ENCODE measurements around the gene CC2D2A. TPM values are rescaled to one million over a fixed set of nuclear protein-coding genes. Genes with fewer than 3 reads are reported as not detected.

CC2D2A gene
- polyA plus RNA-seq, 1 donor from 2014 or later: 8.6 TPM

- Histone ChIP-seq H3K27ac (ENCODE audit: low read length) (no peak overlapping the region), H3K36me3 (ENCODE audit: insufficient read depth, low read length) (no peaks in the 10 kb centered on the region), H3K79me2 (replicated peaks; ENCODE audit: insufficient read depth, low read length) (no peaks in the 10 kb centered on the region), H3K4me3 (ENCODE audit: low read length) (no peak overlapping the region), H3K9ac (ENCODE audit: low read length) (no peak overlapping the region), H3F3A (ENCODE audit: insufficient read depth, low read length, poor library complexity, severe bottlenecking) (no peaks in the 10 kb centered on the region), H3K9me3 (ENCODE audit: low read length) (peaks cover 3% of the 10 kb centered on the region), H4K20me1 (ENCODE audit: insufficient read depth) (no peaks in the 10 kb centered on the region), H3K27me3 (ENCODE audit: insufficient read depth, low read depth, low read length) (no peaks in the 10 kb centered on the region), H3K4me2 (ENCODE audit: low read length) (no peak overlapping the region), H2AFZ (ENCODE audit: low read depth, low read length) (no peak overlapping the region), H3K9me2 (ENCODE audit: insufficient read depth, low read length) (no peaks in the 10 kb centered on the region)
- no peak for TF ChIP-seq EP300 (conservative IDR thresholded peaks at IDR 0.05; ENCODE audit: poor library complexity, severe bottlenecking)
- TF ChIP-seq MXI1 (conservative IDR thresholded peaks at IDR 0.05; ENCODE audit: poor library complexity, severe bottlenecking): no peak
- TF ChIP-seq EZH2 (IDR thresholded peaks at IDR 0.05; ENCODE audit: borderline replicate concordance, insufficient read depth, low read length, poor library complexity, severe bottlenecking): no peak
- TF ChIP-seq SMC3 (conservative IDR thresholded peaks at IDR 0.05; ENCODE audit: poor library complexity): no peak
- no peak for TF ChIP-seq RAD21 (conservative IDR thresholded peaks at IDR 0.05)
- no peak for TF ChIP-seq CTCF (IDR thresholded peaks at IDR 0.05; ENCODE audit: poor library complexity, severe bottlenecking)
- TF ChIP-seq TAF1 (IDR thresholded peaks at IDR 0.05; ENCODE audit: low read depth): no peak
- TF ChIP-seq, protein P1, sequence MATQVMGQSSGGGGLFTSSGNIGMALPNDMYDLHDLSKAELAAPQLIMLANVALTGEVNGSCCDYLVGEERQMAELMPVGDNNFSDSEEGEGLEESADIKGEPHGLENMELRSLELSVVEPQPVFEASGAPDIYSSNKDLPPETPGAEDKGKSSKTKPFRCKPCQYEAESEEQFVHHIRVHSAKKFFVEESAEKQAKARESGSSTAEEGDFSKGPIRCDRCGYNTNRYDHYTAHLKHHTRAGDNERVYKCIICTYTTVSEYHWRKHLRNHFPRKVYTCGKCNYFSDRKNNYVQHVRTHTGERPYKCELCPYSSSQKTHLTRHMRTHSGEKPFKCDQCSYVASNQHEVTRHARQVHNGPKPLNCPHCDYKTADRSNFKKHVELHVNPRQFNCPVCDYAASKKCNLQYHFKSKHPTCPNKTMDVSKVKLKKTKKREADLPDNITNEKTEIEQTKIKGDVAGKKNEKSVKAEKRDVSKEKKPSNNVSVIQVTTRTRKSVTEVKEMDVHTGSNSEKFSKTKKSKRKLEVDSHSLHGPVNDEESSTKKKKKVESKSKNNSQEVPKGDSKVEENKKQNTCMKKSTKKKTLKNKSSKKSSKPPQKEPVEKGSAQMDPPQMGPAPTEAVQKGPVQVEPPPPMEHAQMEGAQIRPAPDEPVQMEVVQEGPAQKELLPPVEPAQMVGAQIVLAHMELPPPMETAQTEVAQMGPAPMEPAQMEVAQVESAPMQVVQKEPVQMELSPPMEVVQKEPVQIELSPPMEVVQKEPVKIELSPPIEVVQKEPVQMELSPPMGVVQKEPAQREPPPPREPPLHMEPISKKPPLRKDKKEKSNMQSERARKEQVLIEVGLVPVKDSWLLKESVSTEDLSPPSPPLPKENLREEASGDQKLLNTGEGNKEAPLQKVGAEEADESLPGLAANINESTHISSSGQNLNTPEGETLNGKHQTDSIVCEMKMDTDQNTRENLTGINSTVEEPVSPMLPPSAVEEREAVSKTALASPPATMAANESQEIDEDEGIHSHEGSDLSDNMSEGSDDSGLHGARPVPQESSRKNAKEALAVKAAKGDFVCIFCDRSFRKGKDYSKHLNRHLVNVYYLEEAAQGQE (IDR thresholded peaks at IDR 0.05; ENCODE audit: borderline replicate concordance): no peak
- TF ChIP-seq POLR2AphosphoS5 (IDR thresholded peaks at IDR 0.05): no peak
Observed at GRCh38 chr4:15482842-15483241, 13.2 kb downstream of the CC2D2A start.

GRCh38 chr4:15488136-15488535 lies 18.5 kb downstream of the CC2D2A start:
- Histone ChIP-seq H3K79me2 (replicated peaks; ENCODE audit: insufficient read depth, low read length) (no peaks in the 10 kb centered on the region), H3F3A (ENCODE audit: insufficient read depth, low read length, poor library complexity, severe bottlenecking) (no peaks in the 10 kb centered on the region), H3K36me3 (ENCODE audit: insufficient read depth, low read length) (no peaks in the 10 kb centered on the region), H3K4me3 (ENCODE audit: low read length) (no peak overlapping the region), H4K20me1 (ENCODE audit: insufficient read depth) (no peaks in the 10 kb centered on the region), H3K4me2 (ENCODE audit: low read length) (no peak overlapping the region), H3K9me3 (ENCODE audit: low read length) (peaks cover 3% of the 10 kb centered on the region), H3K27ac (ENCODE audit: low read length) (no peak overlapping the region), H3K9me2 (ENCODE audit: insufficient read depth, low read length) (no peaks in the 10 kb centered on the region), H3K27me3 (ENCODE audit: insufficient read depth, low read depth, low read length) (no peaks in the 10 kb centered on the region), H3K9ac (ENCODE audit: low read length) (no peak overlapping the region), H2AFZ (ENCODE audit: low read depth, low read length) (no peak overlapping the region)
- TF ChIP-seq POLR2AphosphoS5 (IDR thresholded peaks at IDR 0.05): no peak
- TF ChIP-seq, protein P1 (IDR thresholded peaks at IDR 0.05; ENCODE audit: borderline replicate concordance): no peak
- no peak for TF ChIP-seq TAF1 (IDR thresholded peaks at IDR 0.05; ENCODE audit: low read depth)
- TF ChIP-seq MXI1 (conservative IDR thresholded peaks at IDR 0.05; ENCODE audit: poor library complexity, severe bottlenecking): no peak
- no peak for TF ChIP-seq EP300 (conservative IDR thresholded peaks at IDR 0.05; ENCODE audit: poor library complexity, severe bottlenecking)
- TF ChIP-seq CTCF (IDR thresholded peaks at IDR 0.05; ENCODE audit: poor library complexity, severe bottlenecking): no peak
- TF ChIP-seq EZH2 (IDR thresholded peaks at IDR 0.05; ENCODE audit: borderline replicate concordance, insufficient read depth, low read length, poor library complexity, severe bottlenecking): no peak
- no peak for TF ChIP-seq SMC3 (conservative IDR thresholded peaks at IDR 0.05; ENCODE audit: poor library complexity)

Measured in neural cell (in vitro differentiated cells).